Hepatocyte (in vitro differentiated cells): ENCODE measurements around the gene ANKRD22. TPM values are rescaled to one million over a fixed set of nuclear protein-coding genes. Genes with fewer than 3 reads are reported as not detected.

Experiments
- DNase-seq: peaks from one replicate; pipeline ENCODE4 v3.0.0-alpha.2; 2016; ENCODE audit warnings: low spot score
- H2AFZ ChIP-seq: fragments of 200-600 bp; sonication (generic); 2 replicates; pipeline ENCODE4 v1.6.0; 2016; ENCODE audit warnings: antibody characterized with exemption, mild to moderate bottlenecking
- H3K27ac ChIP-seq: fragments of 200-600 bp; sonication (generic); 2 replicates; pipeline ENCODE4 v1.5.1; 2016; ENCODE audit warnings: mild to moderate bottlenecking
- H3K27me3 ChIP-seq: fragments of 200-600 bp; sonication (generic); 2 replicates; pipeline ENCODE4 v1.6.1; 2016
- H3K36me3 ChIP-seq: fragments of 200-600 bp; sonication (generic); replicated peaks from 2 replicates; pipeline ENCODE4 v1.5.1; 2016; ENCODE audit warnings: low read depth; ENCODE audit not compliant: insufficient read depth
- H3K4me1 ChIP-seq: fragments of 200-600 bp; sonication (generic); 2 replicates; pipeline ENCODE4 v1.5.1; 2016; ENCODE audit warnings: mild to moderate bottlenecking, moderate library complexity; ENCODE audit not compliant: insufficient read depth
- H3K4me2 ChIP-seq: fragments of 200-600 bp; sonication (generic); 2 replicates; pipeline ENCODE4 v1.6.0; 2016
- H3K4me3 ChIP-seq: fragments of 200-600 bp; sonication (generic); 2 replicates; pipeline ENCODE4 v1.5.1; 2016; ENCODE audit warnings: mild to moderate bottlenecking
- H3K79me2 ChIP-seq: fragments of 200-600 bp; sonication (generic); 2 replicates; pipeline ENCODE4 v1.6.0; 2017; ENCODE audit warnings: mild to moderate bottlenecking
- H3K9me2 ChIP-seq: fragments of 200-600 bp; sonication (generic); replicated peaks from 2 replicates; pipeline ENCODE4 v1.6.0; 2017; ENCODE audit warnings: mild to moderate bottlenecking; ENCODE audit not compliant: insufficient read depth
- H3K9me3 ChIP-seq: fragments of 200-600 bp; sonication (generic); 2 replicates; pipeline ENCODE4 v1.5.1; 2016; ENCODE audit warnings: low read depth, mild to moderate bottlenecking
- H4K20me1 ChIP-seq: fragments of 200-600 bp; sonication (generic); 2 replicates; pipeline ENCODE4 v1.6.0; 2016; ENCODE audit warnings: mild to moderate bottlenecking; ENCODE audit not compliant: insufficient read depth, poor library complexity, severe bottlenecking
- CTCF ChIP-seq: fragments of 200-600 bp; sonication (generic); IDR thresholded peaks from 2 replicates; pipeline ENCODE4 v1.5.1; 2016; ENCODE audit warnings: antibody characterized with exemption, mild to moderate bottlenecking; ENCODE audit not compliant: poor library complexity
- EZH2 ChIP-seq: fragments of 200-600 bp; sonication (generic); IDR thresholded peaks from 2 replicates; pipeline ENCODE4 v1.6.1; 2016; ENCODE audit warnings: antibody characterized with exemption, mild to moderate bottlenecking, borderline replicate concordance
- EZH2phosphoT487 ChIP-seq: fragments of 200-600 bp; sonication (generic); IDR thresholded peaks from one replicate; pipeline ENCODE4 v1.6.1; 2018; ENCODE audit warnings: antibody characterized with exemption, mild to moderate bottlenecking, low read depth, moderate library complexity; ENCODE audit not compliant: unreplicated experiment, severe bottlenecking
- WGBS: methylation state at CpG from one replicate; pipeline ENCODE4 v1.1.6; 2016; ENCODE audit warnings: low lambda C conversion rate; ENCODE audit errors: missing lambda C conversion rate; 5-methylcytosine and 5-hydroxymethylcytosine counted together
- polyA plus RNA-seq: library from polyadenylated mRNA; unstranded; fragments of >200 nt; fragmentation: Nextera tagmentation; extraction: Ambion mirVana; gene quantifications from 2 replicates; pipeline ENCODE4 v1.2.1, GENCODE V29; 2016
- total RNA-seq: library from RNA; depleted of rRNA; stranded (reverse); fragments of >200 nt; gene quantifications from 2 replicates; pipeline ENCODE4 v1.2.3, GENCODE V29; 2014

ANKRD22 gene
- total and polyA plus RNA-seq, 2 experiments from 2014 or later: 2.1 to 2.7 TPM

- no peak for DNase-seq
- Histone ChIP-seq H4K20me1 (no peaks in the 10 kb centered on the region), H2AFZ (no peak overlapping the region), H3K4me1 (peaks cover 11% of the 10 kb centered on the region), H3K9me2 (no peaks in the 10 kb centered on the region), H3K4me2 (no peak overlapping the region), H3K79me2 (no peaks in the 10 kb centered on the region), H3K4me3 (no peak overlapping the region), H3K27me3 (no peaks in the 10 kb centered on the region), H3K9me3 (no peaks in the 10 kb centered on the region), H3K36me3 (no peaks in the 10 kb centered on the region), H3K27ac (no peak overlapping the region)
- 68% methylated on average over 4 of the region's 4 CpGs for WGBS
- TF ChIP-seq CTCF (no peak), EZH2phosphoT487 (no peak), EZH2 (no peak)
These were observed 1.7 kb upstream of the ANKRD22 start for GRCh38 chr10:88853155-88853881.

- Histone ChIP-seq H2AFZ (no peak overlapping the region), H3K4me3 (no peak overlapping the region), H4K20me1 (no peaks in the 10 kb centered on the region), H3K4me2 (peak overlapping the region; percentile 45), H3K27ac (peak overlapping the region; percentile 82), H3K9me3 (no peaks in the 10 kb centered on the region), H3K27me3 (no peaks in the 10 kb centered on the region), H3K4me1 (peaks cover 11% of the 10 kb centered on the region), H3K36me3 (no peaks in the 10 kb centered on the region), H3K79me2 (no peaks in the 10 kb centered on the region), H3K9me2 (no peaks in the 10 kb centered on the region)
- 84% methylated on average over 4 of the region's 4 CpGs for WGBS
- TF ChIP-seq CTCF: no peak
- TF ChIP-seq EZH2: no peak
- TF ChIP-seq EZH2phosphoT487: no peak
- no peak for DNase-seq
These were observed 683 bp upstream of the ANKRD22 start for GRCh38 chr10:88852327-88852726.

GRCh38 chr10:88850712-88851111 lies 932 bp downstream of the ANKRD22 start:
- WGBS: 59% methylated on average over 1 of the region's 1 CpG
- Histone ChIP-seq H4K20me1 (no peaks in the 10 kb centered on the region), H3K4me2 (peak overlapping the region; percentile 15), H3K36me3 (no peaks in the 10 kb centered on the region), H3K79me2 (no peaks in the 10 kb centered on the region), H3K27ac (peak overlapping the region; percentile 61), H3K9me2 (no peaks in the 10 kb centered on the region), H3K4me3 (no peak overlapping the region), H3K9me3 (no peaks in the 10 kb centered on the region), H3K4me1 (peaks cover 11% of the 10 kb centered on the region), H3K27me3 (no peaks in the 10 kb centered on the region), H2AFZ (no peak overlapping the region)
- TF ChIP-seq CTCF (no peak), EZH2 (no peak), EZH2phosphoT487 (no peak)
- DNase-seq: no peak
